ENCODE data around the gene PRR19. TPM values are rescaled to one million over a fixed set of nuclear protein-coding genes. Genes with fewer than 3 reads are reported as not detected.

The PRR19 gene
- total RNA-seq, 4 donors from 2014 or later, result 0.30 to 0.44 TPM; not detected in 2

DNA sequence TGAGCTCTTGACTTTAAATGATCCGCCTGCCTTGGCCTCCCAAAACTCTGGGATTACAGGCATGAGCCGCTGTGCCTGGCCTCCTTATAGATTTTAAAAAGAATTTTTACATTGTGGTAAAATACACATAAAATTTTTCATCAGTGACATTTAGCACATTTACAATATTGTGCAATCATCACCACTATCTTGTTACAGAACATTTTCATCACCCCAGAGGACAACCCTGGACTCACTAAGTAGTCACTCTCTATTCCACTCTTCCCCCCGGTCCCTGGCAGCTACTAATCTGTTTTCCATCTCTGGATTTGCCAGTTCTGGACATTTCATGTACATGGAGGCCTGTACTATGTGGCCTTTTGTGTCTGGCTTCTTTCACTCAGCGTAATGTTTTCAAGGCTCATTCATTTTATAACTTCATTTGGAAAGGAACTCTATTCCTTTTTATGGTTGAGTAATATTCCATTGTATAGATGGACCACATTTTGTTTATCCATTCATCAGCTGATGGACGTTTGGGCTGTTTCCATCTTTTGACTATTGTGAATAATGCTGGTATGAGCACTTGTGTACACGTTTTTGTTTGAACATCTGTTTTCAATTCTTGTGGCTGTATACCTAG lies 43.4 kb downstream of the PRR19 start:
- no peak overlapping the region for H3K4me3 ChIP-seq
- WGBS, 2 donors, result 80 to 86% methylated on average over 6 of the region's 6 CpGs
- H3K36me3 ChIP-seq, result peaks cover 0 to 85% (median 2%) of the 10 kb centered on the region in 3 donors
- H3K9me3 ChIP-seq, result no peaks in the 10 kb centered on the region
- no peaks in the 10 kb centered on the region for H3K27me3 ChIP-seq
- H3K4me1 ChIP-seq, result no peaks in the 10 kb centered on the region
- TF ChIP-seq POLR2A (IDR thresholded peaks at IDR 0.05) (no peak), EP300 (IDR thresholded peaks at IDR 0.05) (no peak)
- TF ChIP-seq, protein P1, sequence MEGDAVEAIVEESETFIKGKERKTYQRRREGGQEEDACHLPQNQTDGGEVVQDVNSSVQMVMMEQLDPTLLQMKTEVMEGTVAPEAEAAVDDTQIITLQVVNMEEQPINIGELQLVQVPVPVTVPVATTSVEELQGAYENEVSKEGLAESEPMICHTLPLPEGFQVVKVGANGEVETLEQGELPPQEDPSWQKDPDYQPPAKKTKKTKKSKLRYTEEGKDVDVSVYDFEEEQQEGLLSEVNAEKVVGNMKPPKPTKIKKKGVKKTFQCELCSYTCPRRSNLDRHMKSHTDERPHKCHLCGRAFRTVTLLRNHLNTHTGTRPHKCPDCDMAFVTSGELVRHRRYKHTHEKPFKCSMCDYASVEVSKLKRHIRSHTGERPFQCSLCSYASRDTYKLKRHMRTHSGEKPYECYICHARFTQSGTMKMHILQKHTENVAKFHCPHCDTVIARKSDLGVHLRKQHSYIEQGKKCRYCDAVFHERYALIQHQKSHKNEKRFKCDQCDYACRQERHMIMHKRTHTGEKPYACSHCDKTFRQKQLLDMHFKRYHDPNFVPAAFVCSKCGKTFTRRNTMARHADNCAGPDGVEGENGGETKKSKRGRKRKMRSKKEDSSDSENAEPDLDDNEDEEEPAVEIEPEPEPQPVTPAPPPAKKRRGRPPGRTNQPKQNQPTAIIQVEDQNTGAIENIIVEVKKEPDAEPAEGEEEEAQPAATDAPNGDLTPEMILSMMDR (IDR thresholded peaks at IDR 0.05), result no peak
- H3K27ac ChIP-seq, result no peak overlapping the region
- DNase-seq (ENCODE audit: low spot score in 2 of 2), result no peak

DNA sequence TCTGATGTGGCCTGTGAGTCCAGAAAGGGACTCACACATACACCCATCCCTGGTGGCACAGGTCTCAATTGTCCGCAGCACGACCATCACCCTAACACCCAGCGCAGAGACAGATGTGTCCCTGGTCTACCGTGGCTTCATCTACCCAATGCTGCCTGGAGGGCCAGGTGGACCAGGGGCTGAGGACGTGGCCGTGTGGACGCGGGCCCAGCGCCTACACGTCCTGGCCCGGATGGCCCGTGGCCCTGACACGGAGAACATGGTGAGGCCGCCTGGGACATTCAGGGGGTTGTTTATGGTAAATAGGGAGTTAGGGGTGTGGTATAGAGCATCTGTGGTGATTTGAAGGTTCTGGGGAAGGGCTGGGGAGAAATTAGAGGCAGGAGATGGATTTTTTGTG lies 46.3 kb downstream of the PRR19 start:
- Histone ChIP-seq H3K27ac (no peak overlapping the region), H3K4me1 (no peaks in the 10 kb centered on the region), H3K27me3 (no peaks in the 10 kb centered on the region), H3K4me3 (no peak overlapping the region), H3K36me3 (peaks cover 0 to 93% (median 0%) of the 10 kb centered on the region in 3 donors), H3K9me3 (no peaks in the 10 kb centered on the region)
- TF ChIP-seq, protein P1 (IDR thresholded peaks at IDR 0.05), result no peak
- TF ChIP-seq EP300 (IDR thresholded peaks at IDR 0.05), result no peak
- TF ChIP-seq POLR2A (IDR thresholded peaks at IDR 0.05), result no peak
- DNase-seq (ENCODE audit: low spot score in 2 of 2), result no peak
- WGBS, 2 donors, result 93 to 99% methylated on average over 14 of the region's 14 CpGs

DNA sequence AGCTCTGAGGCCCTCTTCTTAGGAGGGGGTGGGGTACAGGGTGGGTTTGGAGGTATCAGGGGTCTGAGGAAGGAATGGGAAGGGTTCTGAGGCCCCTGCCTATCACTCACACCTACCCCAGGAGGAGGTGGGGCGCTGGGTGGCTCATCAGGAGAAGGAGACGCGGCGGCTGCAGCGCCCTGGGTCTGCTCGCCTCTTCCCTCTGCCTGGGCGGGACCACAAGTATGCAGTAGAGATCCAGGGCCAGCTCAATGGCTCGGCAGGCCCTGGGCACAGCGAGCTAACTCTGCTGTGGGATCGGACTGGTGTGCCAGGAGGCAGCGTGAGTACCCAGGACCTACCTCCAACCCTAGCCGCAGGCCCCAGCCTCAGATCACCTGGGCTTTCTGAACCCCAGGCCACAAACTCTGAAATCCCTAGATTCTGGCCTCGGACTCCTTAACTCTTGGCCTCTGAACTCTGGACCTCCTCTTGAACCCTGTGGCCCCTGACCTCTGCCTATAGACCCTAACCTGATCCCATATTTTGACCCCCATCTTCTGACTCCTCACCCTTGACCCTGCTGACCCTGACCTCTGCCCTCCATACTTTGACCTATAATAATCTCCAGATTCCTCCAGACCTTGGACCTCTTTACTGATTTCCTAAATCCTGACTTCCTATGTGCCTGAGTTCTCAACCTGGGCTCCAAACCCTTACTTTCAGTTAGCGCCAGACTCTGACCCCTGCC lies 47.6 kb downstream of the PRR19 start:
- Histone ChIP-seq H3K27me3 (no peaks in the 10 kb centered on the region), H3K4me3 (no peak overlapping the region), H3K27ac (no peak overlapping the region), H3K9me3 (no peaks in the 10 kb centered on the region), H3K36me3 (peaks cover 0 to 93% (median 2%) of the 10 kb centered on the region in 3 donors), H3K4me1 (no peaks in the 10 kb centered on the region)
- no peak for DNase-seq (ENCODE audit: low spot score in 2 of 2)
- no peak for TF ChIP-seq POLR2A (IDR thresholded peaks at IDR 0.05)
- TF ChIP-seq EP300 (IDR thresholded peaks at IDR 0.05), result no peak
- TF ChIP-seq, protein P1 (IDR thresholded peaks at IDR 0.05), result no peak
- WGBS, 2 donors, result 82 to 96% methylated on average over 14 of the region's 14 CpGs

DNA sequence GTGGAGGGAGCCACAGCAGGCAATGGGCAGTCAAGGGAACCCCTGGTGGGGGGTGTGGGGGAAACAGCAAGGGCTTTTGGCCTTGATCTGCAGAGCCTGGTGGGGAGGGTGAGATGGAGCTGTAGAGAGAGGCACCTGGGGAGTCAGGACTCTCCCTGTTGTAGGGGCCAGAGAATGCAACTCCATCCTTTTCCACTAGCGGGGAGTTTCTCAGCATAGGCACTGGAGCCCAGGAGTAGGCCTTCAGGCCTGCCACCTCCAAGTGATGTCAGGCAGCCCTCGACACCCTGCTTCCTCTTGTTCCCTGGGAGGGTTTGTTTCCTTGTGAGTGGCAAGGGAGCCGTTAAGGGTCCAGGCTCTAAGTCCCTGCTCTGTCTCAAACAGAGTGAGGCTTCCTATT lies 48.5 kb downstream of the PRR19 start:
- 79 to 100% methylated on average over 2 to 3 of the region's 3 CpGs for WGBS, 2 donors
- no peaks in the 10 kb centered on the region for H3K27me3 ChIP-seq
- H3K27ac ChIP-seq, result no peak overlapping the region
- H3K36me3 ChIP-seq, result peaks cover 0 to 93% (median 2%) of the 10 kb centered on the region in 3 donors
- no peak for DNase-seq (ENCODE audit: low spot score in 2 of 2)
- TF ChIP-seq, protein P1 (IDR thresholded peaks at IDR 0.05), result no peak
- TF ChIP-seq POLR2A (IDR thresholded peaks at IDR 0.05) (no peak), EP300 (IDR thresholded peaks at IDR 0.05) (no peak)
- H3K9me3 ChIP-seq, result no peaks in the 10 kb centered on the region
- no peak overlapping the region for H3K4me3 ChIP-seq
- H3K4me1 ChIP-seq, result no peaks in the 10 kb centered on the region

DNA sequence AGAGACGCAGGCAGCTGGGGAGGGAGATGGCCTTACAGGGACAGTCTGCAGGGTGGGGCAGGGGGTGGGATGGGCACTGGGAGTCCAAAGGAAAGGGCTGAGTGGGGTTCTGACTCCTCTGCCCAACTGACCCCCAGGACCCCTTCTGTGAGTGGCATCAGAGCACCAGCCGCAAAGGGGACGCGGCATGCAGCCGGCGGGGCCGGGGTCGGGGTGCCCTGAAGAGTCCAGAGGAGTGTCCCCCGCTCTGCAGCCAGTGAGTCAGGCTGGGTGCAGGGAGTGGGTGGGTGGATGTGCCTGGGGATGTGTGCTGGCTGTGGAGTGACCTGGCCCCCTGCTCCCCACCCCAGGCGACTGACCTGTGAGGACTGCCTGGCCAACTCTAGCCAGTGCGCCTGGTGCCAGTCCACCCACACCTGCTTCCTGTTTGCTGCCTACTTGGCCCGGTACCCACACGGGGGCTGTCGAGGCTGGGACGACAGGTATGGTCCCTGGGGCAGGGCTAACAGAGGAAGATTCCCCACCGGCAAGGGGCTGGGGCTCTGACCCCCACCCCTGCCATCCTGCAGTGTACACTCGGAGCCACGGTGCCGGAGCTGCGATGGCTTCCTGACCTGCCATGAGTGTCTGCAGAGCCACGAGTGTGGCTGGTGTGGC lies 49.3 kb downstream of the PRR19 start:
- Histone ChIP-seq H3K27ac (no peak overlapping the region), H3K27me3 (no peaks in the 10 kb centered on the region), H3K36me3 (peaks cover 0 to 94% (median 2%) of the 10 kb centered on the region in 3 donors), H3K9me3 (no peaks in the 10 kb centered on the region), H3K4me3 (no peak overlapping the region), H3K4me1 (no peaks in the 10 kb centered on the region)
- TF ChIP-seq, protein P1 (IDR thresholded peaks at IDR 0.05), result no peak
- TF ChIP-seq EP300 (IDR thresholded peaks at IDR 0.05) (no peak), POLR2A (IDR thresholded peaks at IDR 0.05) (no peak)
- no peak for DNase-seq (ENCODE audit: low spot score in 2 of 2)
- WGBS, 2 donors, result 88 to 93% methylated on average over 7 to 21 of the region's 21 CpGs

All from tibial nerve (tissue), 4 donors.